HepG2 (cell line): ENCODE data around the gene CCDC38. TPM values are rescaled to one million over a fixed set of nuclear protein-coding genes. Genes with fewer than 3 reads are reported as not detected.
A peak's percentile ranks its signal among the peaks of the same experiment; 100 is the strongest.

Experiments
- CBX5 ChIP-seq: sonication (generic); formaldehyde crosslinking; IDR thresholded peaks from 2 replicates; pipeline ENCODE4 v1.4.0; 2020; ENCODE audit warnings: missing genetic modification reagents, borderline replicate concordance
- HMG20B ChIP-seq: conservative IDR thresholded peaks from 2 replicates; pipeline ENCODE4 v1.6.1; 2016; ENCODE audit warnings: missing genetic modification reagents, missing compliant biosample characterization
- NR2F6 ChIP-seq, 2 experiments: IDR thresholded peaks; 2 replicates each; pipeline ENCODE4 v1.6.1; 2016; ENCODE audit warnings: antibody characterized with exemption in 1 of 2, mild to moderate bottlenecking in 1 of 2
- ZNF337 ChIP-seq: sonication (generic); formaldehyde crosslinking; IDR thresholded peaks from 2 replicates; pipeline ENCODE4 v1.5.1; 2020; ENCODE audit warnings: missing genetic modification reagents, low read depth, mild to moderate bottlenecking, borderline replicate concordance
- ZNF609 ChIP-seq: sonication (generic); formaldehyde crosslinking; IDR thresholded peaks from 2 replicates; pipeline ENCODE4 v1.4.0; 2020; ENCODE audit warnings: mild to moderate bottlenecking, missing genetic modification reagents, borderline replicate concordance
- ZNF713 ChIP-seq: sonication (generic); formaldehyde crosslinking; IDR thresholded peaks from 2 replicates; pipeline ENCODE4 v1.4.0; 2020; ENCODE audit warnings: mild to moderate bottlenecking, missing genetic modification reagents
- ZSCAN21 ChIP-seq: sonication (generic); formaldehyde crosslinking; IDR thresholded peaks from 2 replicates; pipeline ENCODE4 v1.8.0; 2022; ENCODE audit warnings: mild to moderate bottlenecking, missing genetic modification reagents, moderate library complexity, borderline replicate concordance
- ZSCAN25 ChIP-seq: sonication (generic); formaldehyde crosslinking; IDR thresholded peaks from 2 replicates; pipeline ENCODE4 v1.8.0; 2022; ENCODE audit warnings: mild to moderate bottlenecking, missing genetic modification reagents
- ZSCAN30 ChIP-seq: sonication (generic); formaldehyde crosslinking; IDR thresholded peaks from 2 replicates; pipeline ENCODE4 v1.5.0; 2020; ENCODE audit warnings: mild to moderate bottlenecking, missing genetic modification reagents
- polyA plus RNA-seq, 8 experiments: library from polyadenylated mRNA; depleted of rRNA in 3 of 8; stranded (reverse) in 7 of 8; unstranded in 1 of 8; fragments of >200 nt; fragmentation: Illumina TruSeq in 4 of 8; extraction: Trizol in 4 of 8; gene quantifications; 2 replicates each; pipeline versions ENCODE4 v1.2.1 to v1.2.3, GENCODE V29; 2011 to 2016; ENCODE audit warnings: low read depth in 4 of 8, missing spikeins in 1 of 8, mixed read lengths in 1 of 8; ENCODE audit not compliant: insufficient read depth in 1 of 8
- total RNA-seq, 5 experiments: library from RNA; depleted of rRNA; stranded (reverse); fragments of >200 nt; fragmentation: Illumina TruSeq; extraction: Trizol; gene quantifications; 2 replicates each; pipeline ENCODE4 v1.2.3, GENCODE V29; 2016; ENCODE audit warnings: low read depth in 1 of 5
- TF ChIP-seq, protein P1 (sequence below): sonication (generic); formaldehyde crosslinking; IDR thresholded peaks from 2 replicates; pipeline ENCODE4 v1.5.0; 2020; ENCODE audit warnings: missing genetic modification reagents
- TF ChIP-seq, protein P2 (sequence below), 2 experiments: sonication (generic) in 1 of 2; formaldehyde crosslinking in 1 of 2; IDR thresholded peaks; 2 replicates each; pipeline versions ENCODE4 v1.4.0 to v1.6.1; 2016 to 2020; ENCODE audit warnings: borderline replicate concordance in 1 of 2, low read depth in 1 of 2, mild to moderate bottlenecking in 1 of 2, missing genetic modification reagents in 1 of 2
- TF ChIP-seq, protein P3 (sequence below): sonication (generic); formaldehyde crosslinking; IDR thresholded peaks from 2 replicates; pipeline ENCODE4 v1.4.0; 2020; ENCODE audit warnings: missing genetic modification reagents, borderline replicate concordance

CCDC38 gene
- total and polyA plus RNA-seq, 2 of the 13 experiments (the other 11 are each of a cell fraction or from before 2014, with no cell fraction given) = 0.24 to 0.32 TPM

DNA sequence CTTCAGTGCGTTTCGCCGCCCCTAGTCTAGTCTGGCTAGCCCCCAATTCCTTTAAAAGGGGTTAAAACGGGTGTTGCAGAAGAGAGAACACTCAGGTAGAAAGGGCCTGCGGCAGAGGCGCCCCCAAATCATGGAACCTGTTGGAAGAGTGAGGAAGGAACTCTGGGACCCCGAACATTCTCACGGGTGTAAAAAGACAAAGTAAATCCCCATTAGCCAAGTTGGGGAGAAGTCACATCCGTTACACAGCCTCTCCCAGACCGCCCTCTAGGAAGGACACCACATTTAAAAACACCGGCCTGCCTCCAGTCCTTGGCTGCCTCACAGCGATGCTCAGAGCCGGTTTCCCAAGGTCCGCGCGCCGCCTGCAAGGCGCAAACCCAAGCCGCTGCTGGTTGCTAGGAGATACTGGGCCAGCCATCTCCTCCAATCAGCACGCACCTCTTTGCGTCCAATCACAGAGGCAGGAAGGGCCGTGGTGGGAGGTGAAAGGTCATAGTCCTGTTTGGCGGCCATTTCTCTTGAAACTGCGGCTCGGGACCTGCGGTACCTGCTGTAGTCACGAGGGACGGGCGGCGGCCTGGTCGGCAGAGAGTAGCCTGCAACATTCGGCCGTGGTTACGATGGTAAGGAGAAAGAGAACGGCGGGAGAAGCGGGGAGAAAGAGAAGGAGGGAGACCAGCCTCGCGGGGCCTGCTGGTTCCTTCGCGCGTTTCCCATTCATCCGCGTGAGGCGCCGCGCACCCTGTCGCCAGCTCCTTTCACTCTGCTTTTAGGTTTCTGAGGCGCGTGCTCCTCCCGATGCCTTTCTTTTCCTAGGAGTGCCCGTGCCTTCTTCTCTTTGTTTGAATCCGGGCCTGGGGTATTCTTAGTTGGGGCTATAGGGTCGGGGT lies 83.7 kb downstream of the CCDC38 start, which contains the start of gene SNRPF (continued):
- TF ChIP-seq ZSCAN30 (CRISPR knock-in tag) (no peak), NR2F6 (IDR thresholded peaks at IDR 0.05) (peak; percentile 85), NR2F6 (CRISPR knock-in tag; IDR thresholded peaks at IDR 0.05) (peak; percentile 88), CBX5 (CRISPR knock-in tag) (0 out of 2 replicates have a peak, but pooled peaks have one; percentile 66), ZNF337 (CRISPR knock-in tag) (0 out of 2 replicates have a peak, but pooled peaks have one; percentile 38), ZSCAN25 (CRISPR knock-in tag) (no peak), ZSCAN21 (CRISPR knock-in tag) (peak; percentile 30; the same call in 1 of the 2 replicates), ZNF609 (0 out of 2 replicates have a peak, but pooled peaks have one; percentile 29), ZNF713 (CRISPR knock-in tag) (no peak), HMG20B (CRISPR knock-in tag) (no peak)
- TF ChIP-seq, protein P1, sequence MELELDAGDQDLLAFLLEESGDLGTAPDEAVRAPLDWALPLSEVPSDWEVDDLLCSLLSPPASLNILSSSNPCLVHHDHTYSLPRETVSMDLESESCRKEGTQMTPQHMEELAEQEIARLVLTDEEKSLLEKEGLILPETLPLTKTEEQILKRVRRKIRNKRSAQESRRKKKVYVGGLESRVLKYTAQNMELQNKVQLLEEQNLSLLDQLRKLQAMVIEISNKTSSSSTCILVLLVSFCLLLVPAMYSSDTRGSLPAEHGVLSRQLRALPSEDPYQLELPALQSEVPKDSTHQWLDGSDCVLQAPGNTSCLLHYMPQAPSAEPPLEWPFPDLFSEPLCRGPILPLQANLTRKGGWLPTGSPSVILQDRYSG = 0 out of 2 replicates have a peak, but pooled peaks have one; percentile 72
- TF ChIP-seq, protein P2, sequence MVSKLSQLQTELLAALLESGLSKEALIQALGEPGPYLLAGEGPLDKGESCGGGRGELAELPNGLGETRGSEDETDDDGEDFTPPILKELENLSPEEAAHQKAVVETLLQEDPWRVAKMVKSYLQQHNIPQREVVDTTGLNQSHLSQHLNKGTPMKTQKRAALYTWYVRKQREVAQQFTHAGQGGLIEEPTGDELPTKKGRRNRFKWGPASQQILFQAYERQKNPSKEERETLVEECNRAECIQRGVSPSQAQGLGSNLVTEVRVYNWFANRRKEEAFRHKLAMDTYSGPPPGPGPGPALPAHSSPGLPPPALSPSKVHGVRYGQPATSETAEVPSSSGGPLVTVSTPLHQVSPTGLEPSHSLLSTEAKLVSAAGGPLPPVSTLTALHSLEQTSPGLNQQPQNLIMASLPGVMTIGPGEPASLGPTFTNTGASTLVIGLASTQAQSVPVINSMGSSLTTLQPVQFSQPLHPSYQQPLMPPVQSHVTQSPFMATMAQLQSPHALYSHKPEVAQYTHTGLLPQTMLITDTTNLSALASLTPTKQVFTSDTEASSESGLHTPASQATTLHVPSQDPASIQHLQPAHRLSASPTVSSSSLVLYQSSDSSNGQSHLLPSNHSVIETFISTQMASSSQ (IDR thresholded peaks at IDR 0.05; ENCODE audit: low read depth) = no peak; the same call in 1 of the 2 replicates
- TF ChIP-seq, protein P2 (CRISPR knock-in tag; IDR thresholded peaks at IDR 0.05; ENCODE audit: borderline replicate concordance) = peak; percentile 62; the same call in 1 of the 2 replicates
- TF ChIP-seq, protein P3, sequence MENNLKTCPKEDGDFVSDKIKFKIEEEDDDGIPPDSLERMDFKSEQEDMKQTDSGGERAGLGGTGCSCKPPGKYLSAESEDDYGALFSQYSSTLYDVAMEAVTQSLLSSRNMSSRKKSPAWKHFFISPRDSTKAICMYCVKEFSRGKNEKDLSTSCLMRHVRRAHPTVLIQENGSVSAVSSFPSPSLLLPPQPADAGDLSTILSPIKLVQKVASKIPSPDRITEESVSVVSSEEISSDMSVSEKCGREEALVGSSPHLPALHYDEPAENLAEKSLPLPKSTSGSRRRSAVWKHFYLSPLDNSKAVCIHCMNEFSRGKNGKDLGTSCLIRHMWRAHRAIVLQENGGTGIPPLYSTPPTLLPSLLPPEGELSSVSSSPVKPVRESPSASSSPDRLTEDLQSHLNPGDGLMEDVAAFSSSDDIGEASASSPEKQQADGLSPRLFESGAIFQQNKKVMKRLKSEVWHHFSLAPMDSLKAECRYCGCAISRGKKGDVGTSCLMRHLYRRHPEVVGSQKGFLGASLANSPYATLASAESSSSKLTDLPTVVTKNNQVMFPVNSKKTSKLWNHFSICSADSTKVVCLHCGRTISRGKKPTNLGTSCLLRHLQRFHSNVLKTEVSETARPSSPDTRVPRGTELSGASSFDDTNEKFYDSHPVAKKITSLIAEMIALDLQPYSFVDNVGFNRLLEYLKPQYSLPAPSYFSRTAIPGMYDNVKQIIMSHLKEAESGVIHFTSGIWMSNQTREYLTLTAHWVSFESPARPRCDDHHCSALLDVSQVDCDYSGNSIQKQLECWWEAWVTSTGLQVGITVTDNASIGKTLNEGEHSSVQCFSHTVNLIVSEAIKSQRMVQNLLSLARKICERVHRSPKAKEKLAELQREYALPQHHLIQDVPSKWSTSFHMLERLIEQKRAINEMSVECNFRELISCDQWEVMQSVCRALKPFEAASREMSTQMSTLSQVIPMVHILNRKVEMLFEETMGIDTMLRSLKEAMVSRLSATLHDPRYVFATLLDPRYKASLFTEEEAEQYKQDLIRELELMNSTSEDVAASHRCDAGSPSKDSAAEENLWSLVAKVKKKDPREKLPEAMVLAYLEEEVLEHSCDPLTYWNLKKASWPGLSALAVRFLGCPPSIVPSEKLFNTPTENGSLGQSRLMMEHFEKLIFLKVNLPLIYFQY (CRISPR knock-in tag) = peak; percentile 76
